GM12875 (cell line): ENCODE data around the gene SUPT16H.

Experiments
- H3K4me3 ChIP-seq: one replicate; pipeline ENCODE4 v1.5.1; 2011; ENCODE audit warnings: low read depth, low read length, control low read depth
- TF ChIP-seq, protein P1 (sequence below): IDR thresholded peaks from 2 replicates; pipeline ENCODE4 v1.5.1; 2011; ENCODE audit warnings: low read depth, mild to moderate bottlenecking, control low read depth, inconsistent platforms, low read length, moderate library complexity, borderline replicate concordance; ENCODE audit not compliant: insufficient read depth

Gene SUPT16H

DNA sequence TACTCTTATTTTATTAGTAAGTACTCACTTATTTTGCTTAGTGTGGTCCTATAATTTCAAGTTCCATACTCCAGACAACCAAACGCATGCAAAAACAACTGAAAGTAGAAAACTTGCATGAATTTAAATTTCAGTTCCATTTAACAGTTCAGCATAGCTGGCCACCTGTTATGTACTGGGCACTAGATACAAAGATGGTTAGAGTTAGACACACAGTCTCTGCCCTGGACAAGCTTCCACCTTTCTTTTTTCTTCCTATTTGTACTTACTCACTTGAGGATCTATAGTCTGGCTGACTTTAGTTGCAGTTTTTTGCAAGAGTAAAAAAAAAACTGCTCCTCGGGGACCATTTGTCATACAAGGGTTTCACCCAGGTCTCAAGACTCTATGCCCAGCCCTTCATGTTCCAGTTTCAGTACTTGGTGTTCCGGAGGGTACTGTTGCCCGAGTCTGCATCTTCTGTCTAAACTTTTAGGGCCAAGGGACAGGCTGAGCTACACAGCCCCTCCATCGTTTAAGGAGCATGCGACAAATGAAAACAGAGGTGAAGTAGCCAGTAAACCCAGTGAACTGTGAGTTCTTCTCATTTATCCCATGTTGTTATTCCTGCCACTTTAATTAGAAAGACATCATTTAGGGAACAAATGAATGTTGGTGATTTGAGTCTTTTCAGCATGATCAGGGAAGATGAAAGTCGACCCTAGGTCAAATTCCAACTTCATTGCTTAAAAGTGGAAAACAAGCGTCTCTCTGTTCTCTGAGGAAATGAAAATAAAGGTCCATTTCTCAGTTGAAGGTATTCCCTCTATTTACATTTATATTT is 81.6 kb downstream of the SUPT16H start:
- no peak overlapping the region for H3K4me3 ChIP-seq
- TF ChIP-seq, protein P1, sequence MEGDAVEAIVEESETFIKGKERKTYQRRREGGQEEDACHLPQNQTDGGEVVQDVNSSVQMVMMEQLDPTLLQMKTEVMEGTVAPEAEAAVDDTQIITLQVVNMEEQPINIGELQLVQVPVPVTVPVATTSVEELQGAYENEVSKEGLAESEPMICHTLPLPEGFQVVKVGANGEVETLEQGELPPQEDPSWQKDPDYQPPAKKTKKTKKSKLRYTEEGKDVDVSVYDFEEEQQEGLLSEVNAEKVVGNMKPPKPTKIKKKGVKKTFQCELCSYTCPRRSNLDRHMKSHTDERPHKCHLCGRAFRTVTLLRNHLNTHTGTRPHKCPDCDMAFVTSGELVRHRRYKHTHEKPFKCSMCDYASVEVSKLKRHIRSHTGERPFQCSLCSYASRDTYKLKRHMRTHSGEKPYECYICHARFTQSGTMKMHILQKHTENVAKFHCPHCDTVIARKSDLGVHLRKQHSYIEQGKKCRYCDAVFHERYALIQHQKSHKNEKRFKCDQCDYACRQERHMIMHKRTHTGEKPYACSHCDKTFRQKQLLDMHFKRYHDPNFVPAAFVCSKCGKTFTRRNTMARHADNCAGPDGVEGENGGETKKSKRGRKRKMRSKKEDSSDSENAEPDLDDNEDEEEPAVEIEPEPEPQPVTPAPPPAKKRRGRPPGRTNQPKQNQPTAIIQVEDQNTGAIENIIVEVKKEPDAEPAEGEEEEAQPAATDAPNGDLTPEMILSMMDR: no peak
